Peyer's patch (tissue), 4 donors: ENCODE results near the gene RNASEH2A.

Experiments used
- CTCF ChIP-seq, 6 experiments: fragments of 450-650 bp in 4 of 6; fragments of 200-600 bp in 2 of 6; sonication (generic) in 1 of 6; IDR thresholded peaks; one replicate each; pipeline ENCODE4 v1.5.1; 2017 to 2019; ENCODE audit warnings: antibody characterized with exemption in 6 of 6, mild to moderate bottlenecking in 3 of 6, moderate library complexity in 1 of 6
- POLR2A ChIP-seq, 2 donors: fragments of 450-650 bp; IDR thresholded peaks; one replicate each; pipeline ENCODE4 v1.5.1; 2017; ENCODE audit warnings: antibody characterized with exemption in 2 of 2, mild to moderate bottlenecking in 2 of 2, moderate library complexity in 2 of 2

- TF ChIP-seq CTCF (IDR thresholded peaks at IDR 0.05) (no peak), POLR2A (IDR thresholded peaks at IDR 0.05) (no peak)
Measured at GRCh38 chr19:12821761-12822160, 15.4 kb downstream of the RNASEH2A start.
